Hepatocyte (in vitro differentiated cells): Measurements from ENCODE around the gene NFATC4.

ENCODE experiments used
- CTCF ChIP-seq: fragments of 200-600 bp; sonication (generic); IDR thresholded peaks from 2 replicates; pipeline ENCODE4 v1.5.1; 2016; ENCODE audit warnings: antibody characterized with exemption, mild to moderate bottlenecking; ENCODE audit not compliant: poor library complexity
- EZH2phosphoT487 ChIP-seq: fragments of 200-600 bp; sonication (generic); IDR thresholded peaks from one replicate; pipeline ENCODE4 v1.6.1; 2018; ENCODE audit warnings: antibody characterized with exemption, mild to moderate bottlenecking, low read depth, moderate library complexity; ENCODE audit not compliant: unreplicated experiment, severe bottlenecking

DNA sequence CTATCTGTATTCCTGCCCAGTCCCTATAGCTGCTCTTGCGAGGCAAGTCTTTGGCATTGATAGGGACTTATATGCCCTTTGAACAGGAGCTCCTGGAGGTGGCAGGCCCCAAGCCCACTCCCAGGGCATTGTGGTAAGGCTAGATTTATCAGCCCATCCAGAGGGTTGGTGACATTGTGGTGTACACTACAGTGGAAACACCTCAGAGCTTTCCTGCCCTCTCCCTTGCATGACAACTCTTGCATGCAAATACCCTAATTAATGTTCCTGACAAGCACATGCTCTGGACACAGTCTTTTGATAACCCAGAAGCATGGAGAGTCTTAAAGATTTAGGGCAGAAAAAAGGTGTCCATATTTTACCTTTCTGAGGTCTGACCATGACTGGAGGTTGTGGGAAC, 27.4 kb upstream of the NFATC4 start:
- TF ChIP-seq EZH2phosphoT487 (no peak), CTCF (no peak)
